Stimulated activated CD4-positive, alpha-beta T cell treated with anti-CD3 and anti-CD28 coated beads, Interleukin-1b, Interleukin-23, amount 100 ng/mL, for 4 hours (primary cell): ENCODE measurements around the gene CCDC171.
"Not testable (repeated sequence)": the region's sequence is repeated elsewhere in the genome, so short reads cannot be mapped to it uniquely, and the experiment has no call there.

ENCODE experiments used
- DNase-seq, 2 donors: peaks; one replicate each; pipeline ENCODE4 v3.0.0-alpha.2; 2020; ENCODE audit warnings: low read depth in 2 of 2

Gene CCDC171

GRCh38 chr9:15761551-15761950 is 208.7 kb downstream of the CCDC171 start:
- no peak for DNase-seq

- DNase-seq = no peak
These were observed 210.5 kb downstream of the CCDC171 start for GRCh38 chr9:15763371-15763770.

GRCh38 chr9:15764131-15764530 is 211.3 kb downstream of the CCDC171 start:
- no peak for DNase-seq

- DNase-seq = no peak
These were observed 216.7 kb downstream of the CCDC171 start for GRCh38 chr9:15769547-15769946.

- DNase-seq = no peak
These were observed 226.0 kb downstream of the CCDC171 start for GRCh38 chr9:15778861-15779260.

GRCh38 chr9:15782106-15782505 is 229.3 kb downstream of the CCDC171 start:
- DNase-seq = no peak

GRCh38 chr9:15785584-15785983 is 232.7 kb downstream of the CCDC171 start:
- DNase-seq = no peak

- DNase-seq = no peak
These were observed 233.8 kb downstream of the CCDC171 start for GRCh38 chr9:15786616-15787015.

GRCh38 chr9:15810219-15810899 is 257.5 kb downstream of the CCDC171 start:
- not testable (repeated sequence) for DNase-seq

GRCh38 chr9:15813076-15813475 is 260.2 kb downstream of the CCDC171 start:
- DNase-seq = no peak

- DNase-seq = no peak
These were observed 271.5 kb downstream of the CCDC171 start for GRCh38 chr9:15824310-15824709.

GRCh38 chr9:15831384-15831783 is 278.5 kb downstream of the CCDC171 start:
- DNase-seq = no peak

GRCh38 chr9:15834541-15834940 is 281.7 kb downstream of the CCDC171 start:
- no peak for DNase-seq

GRCh38 chr9:15837079-15837679 is 284.3 kb downstream of the CCDC171 start:
- peak in 1 of 2 donors; percentile 1 for DNase-seq

GRCh38 chr9:15842051-15842450 is 289.2 kb downstream of the CCDC171 start:
- no peak for DNase-seq

GRCh38 chr9:15843316-15843715 is 290.5 kb downstream of the CCDC171 start:
- DNase-seq = no peak

- DNase-seq = no peak
These were observed 291.1 kb downstream of the CCDC171 start for GRCh38 chr9:15843931-15844330.

GRCh38 chr9:15846611-15847010 is 293.8 kb downstream of the CCDC171 start:
- no peak for DNase-seq

GRCh38 chr9:15849871-15850270 is 297.0 kb downstream of the CCDC171 start:
- no peak for DNase-seq

- no peak for DNase-seq
These were observed 298.9 kb downstream of the CCDC171 start for GRCh38 chr9:15851766-15852165.

- no peak for DNase-seq
These were observed 303.7 kb downstream of the CCDC171 start for GRCh38 chr9:15856591-15856990.

GRCh38 chr9:15867334-15867733 is 314.5 kb downstream of the CCDC171 start:
- no peak for DNase-seq

- no peak for DNase-seq
These were observed 315.1 kb downstream of the CCDC171 start for GRCh38 chr9:15867988-15868387.
